ENCODE measurements around the gene ANKFN1. TPM values are rescaled to one million over a fixed set of nuclear protein-coding genes. Genes with fewer than 3 reads are reported as not detected.

Gene ANKFN1
- total RNA-seq, 2 experiments from 2014 or later, result not detected

GRCh38 chr17:56175299-56175955 is 22.2 kb downstream of the ANKFN1 start:
- ChIA-PET CTCF (no interaction called here), POLR2A (no interaction called here)

GRCh38 chr17:56176091-56176490 is 22.8 kb downstream of the ANKFN1 start:
- POLR2A ChIA-PET, result no interaction called here
- CTCF ChIA-PET, result no interaction called here

GRCh38 chr17:56177361-56177760 is 24.1 kb downstream of the ANKFN1 start:
- CTCF ChIA-PET, result no interaction called here
- POLR2A ChIA-PET, result no interaction called here

GRCh38 chr17:56178203-56178602 is 24.9 kb downstream of the ANKFN1 start:
- CTCF ChIA-PET, result no interaction called here
- POLR2A ChIA-PET, result no interaction called here

- ChIA-PET POLR2A (no interaction called here), CTCF (no interaction called here)
These were observed 28.8 kb downstream of the ANKFN1 start for GRCh38 chr17:56182081-56182480.

GRCh38 chr17:56184650-56185049 is 31.4 kb downstream of the ANKFN1 start:
- CTCF ChIA-PET, result no interaction called here
- POLR2A ChIA-PET, result no interaction called here

GRCh38 chr17:56185491-56186221 is 32.4 kb downstream of the ANKFN1 start:
- POLR2A ChIA-PET, result no interaction called here

GRCh38 chr17:56186222-56186786 is 33.0 kb downstream of the ANKFN1 start:
- POLR2A ChIA-PET, result no interaction called here
- CTCF ChIA-PET, result no interaction called here

More at GRCh38 chr17:56185491-56186221, 32.4 kb downstream of the ANKFN1 start:
- CTCF ChIA-PET, result no interaction called here

- POLR2A ChIA-PET, result no interaction called here
- CTCF ChIA-PET, result no interaction called here
These were observed 50.2 kb downstream of the ANKFN1 start for GRCh38 chr17:56203430-56203829.

GRCh38 chr17:56206351-56206750 is 53.1 kb downstream of the ANKFN1 start:
- CTCF ChIA-PET, result no interaction called here

GRCh38 chr17:56213031-56213430 is 59.8 kb downstream of the ANKFN1 start:
- POLR2A ChIA-PET, result no interaction called here

More at GRCh38 chr17:56206351-56206750, 53.1 kb downstream of the ANKFN1 start:
- POLR2A ChIA-PET, result no interaction called here

GRCh38 chr17:56217921-56218320 is 64.6 kb downstream of the ANKFN1 start:
- POLR2A ChIA-PET, result no interaction called here
- CTCF ChIA-PET, result no interaction called here

More at GRCh38 chr17:56213031-56213430, 59.8 kb downstream of the ANKFN1 start:
- CTCF ChIA-PET, result no interaction called here

- ChIA-PET CTCF (no interaction called here), POLR2A (no interaction called here)
These were observed 69.0 kb downstream of the ANKFN1 start for GRCh38 chr17:56222255-56222654.

- POLR2A ChIA-PET, result no interaction called here
- CTCF ChIA-PET, result no interaction called here
These were observed 77.4 kb downstream of the ANKFN1 start for GRCh38 chr17:56230660-56231059.

GRCh38 chr17:56231252-56231651 is 78.0 kb downstream of the ANKFN1 start:
- CTCF ChIA-PET, result no interaction called here

GRCh38 chr17:56231693-56232092 is 78.4 kb downstream of the ANKFN1 start:
- POLR2A ChIA-PET, result no interaction called here
- CTCF ChIA-PET, result no interaction called here

More at GRCh38 chr17:56231252-56231651, 78.0 kb downstream of the ANKFN1 start:
- POLR2A ChIA-PET, result no interaction called here

- ChIA-PET POLR2A (no interaction called here), CTCF (no interaction called here)
These were observed 91.1 kb downstream of the ANKFN1 start for GRCh38 chr17:56244268-56244890.

- POLR2A ChIA-PET, result no interaction called here
- CTCF ChIA-PET, result no interaction called here
These were observed 94.5 kb downstream of the ANKFN1 start for GRCh38 chr17:56247816-56248215.

GRCh38 chr17:56257075-56257474 is 103.8 kb downstream of the ANKFN1 start:
- ChIA-PET CTCF (no interaction called here), POLR2A (no interaction called here)

- CTCF ChIA-PET, result no interaction called here
- POLR2A ChIA-PET, result no interaction called here
These were observed 107.2 kb downstream of the ANKFN1 start for GRCh38 chr17:56260376-56261002.

- ChIA-PET CTCF (no interaction called here), POLR2A (no interaction called here)
These were observed 109.5 kb downstream of the ANKFN1 start for GRCh38 chr17:56262803-56263202.
